HUES48 (cell line): Measurements from ENCODE around the gene FALEC.

Experiments
- H3K27ac ChIP-seq: one replicate; pipeline ENCODE4 v1.7.0; 2013; ENCODE audit warnings: low read depth, low read length, inconsistent platforms
- H3K27me3 ChIP-seq: 2 replicates; pipeline ENCODE4 v1.6.1; 2013; ENCODE audit warnings: mild to moderate bottlenecking, low read length; ENCODE audit not compliant: control insufficient read depth, insufficient read depth
- H3K36me3 ChIP-seq: 2 replicates; pipeline ENCODE4 v1.6.1; 2013; ENCODE audit warnings: low read length; ENCODE audit not compliant: control insufficient read depth, insufficient read depth
- H3K4me1 ChIP-seq: 2 replicates; pipeline ENCODE4 v1.6.1; 2013; ENCODE audit warnings: mild to moderate bottlenecking, low read length; ENCODE audit not compliant: control insufficient read depth, insufficient read depth
- H3K4me3 ChIP-seq: 2 replicates; pipeline ENCODE4 v1.5.1; 2013; ENCODE audit warnings: mild to moderate bottlenecking, low read depth, low read length
- H3K9ac ChIP-seq: 2 replicates; pipeline ENCODE4 v1.6.1; 2013; ENCODE audit warnings: mild to moderate bottlenecking, low read depth, low read length, moderate library complexity
- H3K9me3 ChIP-seq: 2 replicates; pipeline ENCODE4 v1.6.1; 2013; ENCODE audit warnings: low read length; ENCODE audit not compliant: control insufficient read depth, insufficient read depth

The FALEC gene

DNA sequence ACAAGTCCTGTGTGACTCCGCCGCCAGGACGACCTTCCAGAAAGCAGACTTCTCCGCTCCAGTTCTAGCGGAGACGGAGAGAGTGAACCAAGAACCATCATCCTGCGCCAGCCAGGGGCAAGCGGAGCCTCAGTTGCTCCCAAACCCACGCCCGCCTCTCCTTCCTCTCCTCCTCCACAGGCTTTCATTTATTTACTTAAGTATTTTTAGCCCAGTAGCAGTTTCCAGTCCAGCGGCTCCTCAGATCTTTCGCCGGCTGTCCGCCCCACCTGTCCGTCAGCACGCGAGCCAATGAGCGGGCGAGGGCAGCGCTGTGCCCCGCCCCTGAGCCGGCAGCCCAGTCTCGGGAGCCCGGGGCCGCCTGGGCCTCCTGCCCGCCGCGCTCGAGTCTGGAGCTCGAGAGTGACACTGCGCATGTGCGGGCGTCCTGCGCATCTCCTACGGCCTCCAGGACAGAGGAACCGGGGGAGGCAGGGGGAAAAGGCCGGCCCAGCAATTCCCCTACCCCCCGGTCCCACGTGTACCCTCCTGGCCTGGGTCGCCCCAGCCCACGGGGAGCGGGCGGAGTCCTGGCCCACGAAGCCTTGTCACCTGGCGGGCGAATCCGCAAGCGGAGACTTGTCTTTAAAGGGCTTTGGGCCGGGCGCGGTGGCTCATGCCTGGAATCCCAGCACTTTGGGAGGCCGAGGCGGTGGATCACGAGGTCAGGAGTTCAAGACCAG lies at the start of gene FALEC:
Gene FALEC (plus strand): TSS at position 425 of the 722 bp plus-strand sequence.
- H3K27ac ChIP-seq = peak within 1 kb of the TSS; percentile 75

DNA sequence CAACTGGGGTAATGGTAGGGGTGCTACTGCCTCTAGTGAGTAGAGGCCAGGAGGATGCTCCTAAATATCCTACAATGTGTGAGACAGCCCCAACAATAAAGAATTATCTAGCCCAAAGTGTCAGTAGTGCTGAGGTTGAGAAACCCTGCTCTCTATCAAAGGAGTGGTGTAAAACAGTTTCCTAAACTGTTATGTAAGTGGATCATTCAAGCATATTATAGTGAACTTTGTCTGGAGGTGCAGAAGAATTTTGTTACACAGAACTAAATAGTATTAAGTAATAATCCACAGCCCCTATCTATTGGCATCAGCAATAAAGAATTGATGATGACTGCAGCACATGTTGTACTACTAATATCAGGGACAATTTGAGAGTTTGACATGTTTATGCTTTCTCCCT lies 48.6 kb upstream of the FALEC start:
- no peak overlapping the region for H3K27ac ChIP-seq
- no peaks in the 10 kb centered on the region for H3K9me3 ChIP-seq
- H3K27me3 ChIP-seq = no peaks in the 10 kb centered on the region
- H3K9ac ChIP-seq = no peak overlapping the region
- H3K4me1 ChIP-seq = no peaks in the 10 kb centered on the region
- H3K4me3 ChIP-seq = no peak overlapping the region
- peaks cover 67% of the 10 kb centered on the region for H3K36me3 ChIP-seq

More for the DNA sequence above, at the start of gene FALEC:
- Histone ChIP-seq H3K9ac (peak within 1 kb of the TSS; percentile 59), H3K36me3 (no peaks in the 10 kb centered on the region), H3K4me3 (peak within 1 kb of the TSS; percentile 87), H3K4me1 (0 out of 2 replicates have a peak, but pooled peaks cover 5% of the 10 kb centered on the region), H3K9me3 (no peaks in the 10 kb centered on the region), H3K27me3 (no peaks in the 10 kb centered on the region)

DNA sequence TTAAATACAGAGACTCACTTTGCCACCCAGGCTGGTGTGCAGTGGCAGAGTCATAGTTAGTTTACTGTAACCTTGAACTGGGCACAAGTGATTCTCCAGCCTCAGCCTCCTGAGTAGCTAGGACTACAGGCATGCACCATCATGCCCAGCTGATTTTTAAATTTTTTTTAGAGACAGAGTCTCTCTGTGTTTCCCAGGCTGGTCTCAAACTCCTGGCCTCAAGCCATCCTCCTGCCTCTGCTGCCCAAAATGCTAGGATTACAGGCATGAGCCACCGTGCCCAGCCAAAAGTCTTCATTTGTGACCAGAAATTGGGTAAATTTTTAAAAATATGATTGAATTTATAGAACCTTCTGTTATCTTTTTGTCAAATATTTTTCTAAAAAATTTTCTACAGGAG lies 46.3 kb upstream of the FALEC start:
- Histone ChIP-seq H3K9ac (no peak overlapping the region), H3K27ac (no peak overlapping the region), H3K27me3 (no peaks in the 10 kb centered on the region), H3K9me3 (no peaks in the 10 kb centered on the region), H3K36me3 (peaks cover 73% of the 10 kb centered on the region), H3K4me1 (no peaks in the 10 kb centered on the region), H3K4me3 (no peak overlapping the region)

DNA sequence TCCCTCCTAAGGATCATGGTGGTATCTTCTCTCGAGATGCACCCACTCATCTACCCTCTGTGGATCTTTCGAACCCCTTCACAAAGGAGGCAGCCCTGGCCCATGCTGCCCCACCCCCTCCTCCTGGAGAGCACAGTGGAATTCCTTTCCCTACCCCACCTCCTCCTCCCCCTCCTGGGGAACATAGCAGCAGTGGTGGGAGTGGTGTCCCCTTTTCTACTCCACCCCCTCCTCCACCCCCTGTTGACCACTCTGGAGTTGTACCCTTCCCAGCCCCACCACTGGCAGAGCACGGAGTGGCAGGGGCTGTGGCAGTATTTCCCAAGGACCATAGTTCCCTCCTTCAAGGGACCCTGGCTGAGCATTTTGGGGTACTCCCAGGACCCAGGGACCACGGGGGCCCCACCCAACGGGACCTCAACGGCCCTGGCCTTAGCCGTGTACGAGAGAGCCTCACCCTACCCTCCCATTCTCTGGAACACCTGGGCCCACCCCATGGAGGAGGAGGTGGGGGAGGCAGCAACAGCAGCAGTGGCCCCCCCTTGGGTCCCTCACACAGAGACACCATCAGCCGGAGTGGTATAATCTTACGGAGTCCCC lies 42.9 kb upstream of the FALEC start:
- H3K4me1 ChIP-seq = no peaks in the 10 kb centered on the region
- peak overlapping the region; percentile 30 for H3K27ac ChIP-seq
- H3K4me3 ChIP-seq = no peak overlapping the region
- H3K9me3 ChIP-seq = no peaks in the 10 kb centered on the region
- H3K9ac ChIP-seq = no peak overlapping the region
- peaks cover 45% of the 10 kb centered on the region for H3K36me3 ChIP-seq
- no peaks in the 10 kb centered on the region for H3K27me3 ChIP-seq

DNA sequence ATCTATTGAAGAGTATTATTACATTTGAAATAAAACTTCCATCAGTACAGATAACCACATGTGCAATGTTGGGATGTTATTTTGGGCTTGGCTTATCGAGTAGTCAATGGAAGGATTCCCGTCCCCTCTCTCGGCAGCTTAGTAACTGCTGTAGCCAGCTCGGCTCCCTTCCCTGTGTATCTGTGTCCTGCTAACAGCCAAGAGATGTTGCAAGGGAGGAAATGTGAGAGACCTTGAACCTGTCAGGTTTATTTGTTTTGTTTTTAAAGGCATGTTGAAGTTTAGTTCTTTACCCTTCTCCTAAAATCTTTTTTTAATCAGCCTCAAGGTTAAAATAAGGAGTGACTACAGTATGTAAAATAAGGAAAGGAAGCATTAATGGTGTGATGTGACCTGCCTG lies 41.9 kb upstream of the FALEC start:
- Histone ChIP-seq H3K9me3 (no peaks in the 10 kb centered on the region), H3K9ac (no peak overlapping the region), H3K4me3 (no peak overlapping the region), H3K27ac (no peak overlapping the region), H3K36me3 (peaks cover 40% of the 10 kb centered on the region), H3K4me1 (no peaks in the 10 kb centered on the region), H3K27me3 (no peaks in the 10 kb centered on the region)

DNA sequence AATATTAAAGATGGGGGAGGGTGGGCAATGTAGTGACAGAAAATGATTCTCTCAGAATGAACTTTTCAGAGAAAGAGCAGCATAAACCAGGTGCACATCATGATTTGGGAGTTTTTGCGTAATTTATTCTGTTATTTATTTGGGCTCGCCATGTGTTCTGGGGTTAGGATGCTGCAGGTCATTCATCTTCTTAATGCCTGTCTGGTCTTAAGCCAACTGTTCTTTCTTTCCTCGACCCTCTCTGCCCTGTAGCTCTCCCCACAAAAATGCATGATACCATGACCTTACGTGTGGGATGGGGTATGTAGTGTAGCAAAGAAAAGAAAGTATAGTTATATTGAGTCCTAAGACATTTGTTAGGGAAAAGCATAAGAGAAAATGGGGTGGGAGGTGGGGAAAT lies 40.7 kb upstream of the FALEC start:
- Histone ChIP-seq H3K9me3 (no peaks in the 10 kb centered on the region), H3K4me3 (no peak overlapping the region), H3K27ac (no peak overlapping the region), H3K9ac (no peak overlapping the region), H3K4me1 (no peaks in the 10 kb centered on the region), H3K36me3 (peaks cover 35% of the 10 kb centered on the region), H3K27me3 (no peaks in the 10 kb centered on the region; the same call in 1 of the 2 replicates)

DNA sequence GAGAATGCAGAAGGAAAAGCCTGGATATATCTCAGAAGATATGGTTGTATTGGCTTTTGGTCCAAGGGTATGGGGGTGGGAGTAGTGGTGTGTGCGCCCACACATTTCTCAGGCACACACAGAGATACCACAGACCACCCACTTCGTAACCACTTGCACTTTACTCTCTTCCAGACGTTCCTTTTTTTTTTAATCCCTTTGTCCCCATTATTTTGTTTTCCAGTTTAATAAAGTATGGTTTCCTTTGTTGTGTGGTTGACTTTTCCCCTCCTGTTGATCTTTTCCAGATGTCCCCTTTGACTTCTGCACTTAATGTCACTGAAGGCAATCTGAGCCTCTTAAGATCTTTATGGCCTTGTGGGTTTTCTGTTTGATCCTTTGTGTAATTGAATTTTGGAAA lies 38.8 kb upstream of the FALEC start:
- H3K27ac ChIP-seq = no peak overlapping the region
- H3K4me1 ChIP-seq = no peaks in the 10 kb centered on the region
- H3K36me3 ChIP-seq = peaks cover 16% of the 10 kb centered on the region
- no peaks in the 10 kb centered on the region; the same call in 1 of the 2 replicates for H3K27me3 ChIP-seq
- H3K9me3 ChIP-seq = no peaks in the 10 kb centered on the region
- no peak overlapping the region for H3K4me3 ChIP-seq
- H3K9ac ChIP-seq = no peak overlapping the region

DNA sequence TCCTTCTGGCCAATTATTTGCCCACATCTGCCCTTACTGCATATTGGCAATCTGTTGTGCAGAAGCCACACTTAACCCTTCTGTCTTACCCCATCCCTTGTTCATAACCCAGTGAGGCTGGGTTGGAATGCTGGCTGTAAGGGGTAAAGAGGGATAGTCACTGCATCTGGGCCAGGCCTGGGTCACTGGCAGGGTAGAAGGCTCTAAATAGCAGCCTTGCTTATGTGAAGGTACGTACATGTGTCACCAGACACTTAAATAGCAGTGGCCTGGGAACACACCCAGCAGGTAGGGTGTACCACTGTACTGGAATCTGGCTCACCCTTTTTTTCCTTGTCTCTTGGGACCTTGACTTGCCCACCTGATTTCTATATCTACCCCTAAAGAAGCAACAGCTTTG lies 38.2 kb upstream of the FALEC start:
- Histone ChIP-seq H3K27me3 (no peaks in the 10 kb centered on the region; the same call in 1 of the 2 replicates), H3K9me3 (no peaks in the 10 kb centered on the region), H3K9ac (no peak overlapping the region), H3K4me1 (no peaks in the 10 kb centered on the region), H3K27ac (no peak overlapping the region), H3K4me3 (no peak overlapping the region), H3K36me3 (peaks cover 11% of the 10 kb centered on the region)

DNA sequence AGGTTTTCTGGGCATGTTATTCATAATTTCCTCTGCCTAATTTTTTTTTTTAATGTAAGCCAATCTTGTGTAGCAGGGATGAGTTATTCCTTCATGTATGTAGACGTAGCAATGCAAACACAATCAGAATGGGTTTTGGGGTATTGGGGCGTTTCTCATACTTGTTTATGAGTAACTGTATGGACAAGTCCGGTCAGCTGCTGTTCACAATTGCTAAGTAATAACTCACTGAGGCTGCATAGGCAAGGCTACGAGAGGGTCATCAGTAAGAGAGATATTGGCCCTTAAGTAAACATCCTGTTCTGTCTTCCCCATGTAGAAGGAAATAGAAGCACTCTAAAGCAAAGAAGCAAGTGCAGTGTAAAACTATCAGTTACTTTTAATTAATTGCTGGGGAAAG lies 37.8 kb upstream of the FALEC start:
- no peak overlapping the region for H3K4me3 ChIP-seq

DNA sequence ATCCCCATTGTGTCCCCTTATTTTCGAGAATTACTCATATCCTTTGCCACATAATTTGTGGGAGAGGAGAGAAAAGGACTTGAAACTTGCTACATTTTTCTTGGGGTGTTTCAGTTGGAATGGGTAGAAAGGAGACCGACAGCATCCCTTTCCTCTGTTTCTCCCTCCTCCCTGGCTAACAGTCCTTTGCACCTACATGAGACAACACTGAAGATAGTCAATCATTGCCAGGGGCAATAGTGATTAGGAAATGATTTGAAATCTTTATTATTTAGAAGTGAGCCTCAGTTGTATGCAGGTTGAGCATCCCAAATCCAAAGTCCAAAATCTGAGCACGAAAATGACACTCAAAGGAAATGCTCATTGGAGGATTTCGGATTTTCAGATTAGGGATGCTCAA lies 36.2 kb upstream of the FALEC start:
- no peaks in the 10 kb centered on the region; the same call in 1 of the 2 replicates for H3K27me3 ChIP-seq
- H3K4me1 ChIP-seq = no peaks in the 10 kb centered on the region
- no peaks in the 10 kb centered on the region for H3K36me3 ChIP-seq
- H3K9ac ChIP-seq = no peak overlapping the region
- H3K27ac ChIP-seq = no peak overlapping the region
- no peak overlapping the region for H3K4me3 ChIP-seq
- H3K9me3 ChIP-seq = no peaks in the 10 kb centered on the region

More for the DNA sequence above, 37.8 kb upstream of the FALEC start:
- Histone ChIP-seq H3K4me1 (no peaks in the 10 kb centered on the region), H3K27me3 (no peaks in the 10 kb centered on the region; the same call in 1 of the 2 replicates), H3K27ac (no peak overlapping the region), H3K36me3 (peaks cover 7% of the 10 kb centered on the region), H3K9ac (no peak overlapping the region), H3K9me3 (no peaks in the 10 kb centered on the region)

DNA sequence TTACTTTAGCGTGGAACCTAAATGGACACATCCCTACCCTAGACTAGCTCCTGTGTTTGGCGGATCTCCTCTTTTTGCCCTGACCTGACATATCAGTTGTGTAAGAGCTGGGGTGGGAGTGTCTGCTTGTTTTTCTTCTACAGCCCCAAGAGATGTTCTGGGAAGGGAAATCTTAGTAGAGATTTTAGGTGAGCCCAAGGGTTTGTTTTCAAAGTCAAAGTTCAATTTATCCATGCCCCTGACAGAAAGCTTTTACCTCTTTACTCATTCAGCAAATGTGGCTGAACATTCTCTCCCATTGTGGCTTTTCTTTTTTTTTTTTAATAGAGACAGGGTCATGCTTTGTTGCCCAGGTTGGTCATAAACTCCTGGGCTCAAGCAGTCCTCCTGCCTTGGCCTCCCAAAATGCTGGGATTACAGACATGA lies 35.6 kb upstream of the FALEC start:
- H3K4me3 ChIP-seq = no peak overlapping the region
- H3K4me1 ChIP-seq = no peaks in the 10 kb centered on the region
- H3K27ac ChIP-seq = no peak overlapping the region
- H3K9me3 ChIP-seq = no peaks in the 10 kb centered on the region
- no peak overlapping the region for H3K9ac ChIP-seq
- no peaks in the 10 kb centered on the region for H3K36me3 ChIP-seq
- H3K27me3 ChIP-seq = no peaks in the 10 kb centered on the region; the same call in 1 of the 2 replicates
